ENCODE results near the gene HPSE2. TPM values are rescaled to one million over a fixed set of nuclear protein-coding genes. Genes with fewer than 3 reads are reported as not detected.

Gene HPSE2
- total RNA-seq, 1 experiment from 2014 or later, result 0.20 TPM

DNA sequence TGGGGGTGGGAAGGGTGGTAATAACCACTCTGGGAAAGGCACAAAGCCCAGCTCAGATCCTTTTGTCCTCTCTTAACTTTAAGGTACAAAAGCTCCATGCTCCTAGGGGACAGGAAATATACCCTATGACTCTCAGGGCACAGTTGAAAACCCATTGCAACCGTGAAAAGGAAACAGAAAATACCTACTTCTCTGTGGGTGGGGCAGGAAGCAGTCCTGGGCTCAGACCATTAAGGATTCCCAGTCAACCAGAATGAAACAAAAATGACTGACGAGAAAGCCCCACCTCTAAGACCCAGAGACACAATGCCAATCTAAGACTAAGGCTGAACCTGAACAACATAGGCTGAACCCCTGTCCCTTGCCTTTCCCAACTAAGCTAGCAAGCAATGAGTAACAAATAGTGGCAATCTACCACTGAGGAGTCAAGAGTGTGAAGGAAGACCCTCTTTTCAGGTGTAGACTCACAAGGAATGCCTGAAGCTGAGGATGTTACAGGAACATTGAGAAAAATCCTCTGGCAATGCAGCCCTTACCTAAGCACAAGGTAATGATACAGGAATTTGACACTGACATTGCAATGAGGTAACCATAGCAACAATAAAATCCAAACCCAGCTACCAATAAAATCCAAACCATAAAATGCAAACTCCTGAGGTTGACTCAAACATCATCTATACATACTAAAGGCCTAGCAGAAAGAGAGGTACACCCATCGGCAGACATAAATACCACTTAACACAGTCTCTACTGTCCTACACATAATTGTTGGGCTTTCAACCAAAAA lies 380.1 kb downstream of the HPSE2 start:
- Histone ChIP-seq H3K23me2 (ENCODE audit: insufficient read length, low read depth, low read length, poor library complexity, severe bottlenecking) (no peaks in the 10 kb centered on the region), H3T11ph (ENCODE audit: low read length) (peak overlapping the region; percentile 17), H2BK12ac (ENCODE audit: insufficient read length, low read depth, low read length) (no peak overlapping the region), H3K56ac (ENCODE audit: insufficient read length, low read depth, low read length) (no peak overlapping the region), H3K4me2 (ENCODE audit: insufficient read depth, insufficient read length, low read length) (no peak overlapping the region), H3K18ac (ENCODE audit: insufficient read length, low read depth, low read length) (no peak overlapping the region), H3K23ac (ENCODE audit: insufficient read length, low read depth, low read length) (no peak overlapping the region), H2BK5ac (ENCODE audit: insufficient read length, low read length) (no peak overlapping the region), H3K14ac (ENCODE audit: insufficient read depth, low read length) (no peak overlapping the region), H3K9me3 (ENCODE audit: control insufficient read depth, low read depth, low read length) (no peaks in the 10 kb centered on the region), H4K20me1 (ENCODE audit: control insufficient read depth, insufficient read depth, insufficient read length) (no peaks in the 10 kb centered on the region), H3K79me2 (ENCODE audit: insufficient read depth, low read length) (no peaks in the 10 kb centered on the region), H3K9ac (ENCODE audit: extremely low read depth, insufficient read length, low read length) (no peak overlapping the region), H4K91ac (ENCODE audit: insufficient read length, low read depth, low read length) (no peak overlapping the region), H3K27me3 (ENCODE audit: insufficient read depth, low read length) (no peaks in the 10 kb centered on the region; the same call in 1 of the 2 replicates), H2AFZ (ENCODE audit: low read length) (peak overlapping the region; percentile 56), H3K27ac (ENCODE audit: insufficient read length, low read depth, low read length) (no peak overlapping the region), H2AK5ac (ENCODE audit: insufficient read length, low read length) (no peak overlapping the region), H3K79me1 (ENCODE audit: insufficient read depth, low read depth, low read length, poor library complexity, severe bottlenecking) (no peaks in the 10 kb centered on the region), H3K4ac (ENCODE audit: low read depth, low read length) (no peak overlapping the region), H4K5ac (ENCODE audit: insufficient read length, low read depth, low read length) (no peak overlapping the region), H2BK120ac (ENCODE audit: low read depth, low read length, poor library complexity, severe bottlenecking) (no peak overlapping the region), H2BK20ac (ENCODE audit: low read depth, low read length, poor library complexity, severe bottlenecking) (no peak overlapping the region), H4K8ac (replicated peaks; ENCODE audit: insufficient read length, low read depth, low read length) (no peak overlapping the region), H2BK15ac (ENCODE audit: low read depth, low read length) (no peak overlapping the region), H3K4me1 (ENCODE audit: insufficient read depth, low read length) (no peaks in the 10 kb centered on the region; the same call in 1 of the 2 replicates)
- no peak overlapping the region for H3K27ac Mint-ChIP-seq
- no peak overlapping the region for H3K4me3 Mint-ChIP-seq
- H3K9me3 Mint-ChIP-seq, result no peaks in the 10 kb centered on the region
- no peaks in the 10 kb centered on the region; the same call in 1 of the 2 replicates for H3K27me3 Mint-ChIP-seq (ENCODE audit: low read depth)
- no CpG with 5 or more reads among the region's 3 CpGs for WGBS (ENCODE audit: extremely low coverage, insufficient read length, low lambda C conversion rate)
- H3K36me3 Mint-ChIP-seq (ENCODE audit: insufficient read depth in 1 of 3, low read depth in 3 of 3), result no peaks in the 10 kb centered on the region
- no peaks in the 10 kb centered on the region for H3K4me1 Mint-ChIP-seq
- DNase-seq, result no peak
- TF ChIP-seq CTCF (conservative IDR thresholded peaks at IDR 0.05), result no peak
